ENCODE data around the gene MYO5A.
"Not testable (repeated sequence)": the region's sequence is repeated elsewhere in the genome, so short reads cannot be mapped to it uniquely, and the experiment has no call there.

Gene MYO5A

GRCh38 chr15:52459701-52460100, 69.0 kb downstream of the MYO5A start:
- DNase-seq = not testable (repeated sequence)

GRCh38 chr15:52459265-52459664, 69.4 kb downstream of the MYO5A start:
- not testable (repeated sequence) for DNase-seq

- no peak for DNase-seq
Observed at GRCh38 chr15:52448011-52448890, 80.4 kb downstream of the MYO5A start.

GRCh38 chr15:52445954-52446353, 82.7 kb downstream of the MYO5A start:
- DNase-seq = no peak

GRCh38 chr15:52445553-52445952, 83.1 kb downstream of the MYO5A start:
- DNase-seq = no peak

GRCh38 chr15:52443205-52443604, 85.5 kb downstream of the MYO5A start:
- not testable (repeated sequence) for DNase-seq

GRCh38 chr15:52441841-52442240, 86.8 kb downstream of the MYO5A start:
- DNase-seq = no peak

GRCh38 chr15:52440946-52441345, 87.7 kb downstream of the MYO5A start:
- no peak for DNase-seq

- DNase-seq = no peak
Observed at GRCh38 chr15:52440414-52440813, 88.3 kb downstream of the MYO5A start.

- DNase-seq = no peak
Observed at GRCh38 chr15:52439470-52439869, 89.2 kb downstream of the MYO5A start.

GRCh38 chr15:52439042-52439441, 89.6 kb downstream of the MYO5A start:
- DNase-seq = not testable (repeated sequence)

GRCh38 chr15:52438047-52438446, 90.6 kb downstream of the MYO5A start:
- no peak for DNase-seq

GRCh38 chr15:52437646-52438045, 91.0 kb downstream of the MYO5A start:
- no peak for DNase-seq

- no peak for DNase-seq
Observed at GRCh38 chr15:52436981-52437380, 91.7 kb downstream of the MYO5A start.

- no peak for DNase-seq
Observed at GRCh38 chr15:52434885-52435284, 93.8 kb downstream of the MYO5A start.

- no peak for DNase-seq
Observed at GRCh38 chr15:52428297-52428696, 100.4 kb downstream of the MYO5A start.

GRCh38 chr15:52427804-52428203, 100.9 kb downstream of the MYO5A start:
- DNase-seq = no peak

- DNase-seq = no peak
Observed at GRCh38 chr15:52424856-52425431, 103.7 kb downstream of the MYO5A start.

- DNase-seq = no peak
Observed at GRCh38 chr15:52423852-52424251, 104.8 kb downstream of the MYO5A start.

- no peak for DNase-seq
Observed at GRCh38 chr15:52422001-52422400, 106.7 kb downstream of the MYO5A start.

GRCh38 chr15:52421029-52421428, 107.7 kb downstream of the MYO5A start:
- no peak for DNase-seq

- DNase-seq = no peak
Observed at GRCh38 chr15:52419494-52419893, 109.2 kb downstream of the MYO5A start.

GRCh38 chr15:52417957-52418356, 110.7 kb downstream of the MYO5A start:
- DNase-seq = no peak

GRCh38 chr15:52417521-52417920, 111.2 kb downstream of the MYO5A start:
- no peak for DNase-seq

Data from cortex of kidney (tissue), 1 donor.